ENCODE measurements around the gene TMEM88. TPM values are rescaled to one million over a fixed set of nuclear protein-coding genes. Genes with fewer than 3 reads are reported as not detected.
A peak's percentile ranks its signal among the peaks of the same experiment; 100 is the strongest.

The TMEM88 gene
- total RNA-seq, 1 donor from 2014 or later: 12.0 TPM

DNA sequence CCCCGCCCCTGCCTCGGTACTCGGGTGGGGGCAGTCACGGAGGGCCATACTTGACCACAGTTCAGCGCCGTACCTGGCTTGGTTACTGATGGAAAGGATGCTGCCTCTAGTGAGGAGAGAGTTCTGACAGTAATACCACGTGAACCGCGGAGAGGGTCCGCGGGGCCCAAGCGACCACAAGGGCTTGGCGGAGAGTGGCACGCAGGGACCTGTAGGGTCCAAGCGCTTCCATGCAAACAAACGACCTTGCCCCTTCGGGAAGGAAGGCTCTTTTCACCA lies 11.7 kb upstream of the TMEM88 start:
- no peak for TF ChIP-seq CTCF (IDR thresholded peaks at IDR 0.05)
- no peak for ATAC-seq
- no peaks in the 10 kb centered on the region for H3K27me3 ChIP-seq (ENCODE audit: low read depth)

GRCh38 chr17:7843536-7844291 lies 11.2 kb upstream of the TMEM88 start:
- ATAC-seq (peak; percentile 49 to 75), DNase-seq (peak; percentile 93)
- H3K36me3 ChIP-seq: peaks cover 44% of the 10 kb centered on the region
- intact Hi-C loops (cut with DNase I): no loop called here
- H3K27me3 ChIP-seq (ENCODE audit: low read depth): no peaks in the 10 kb centered on the region
- TF ChIP-seq CTCF (IDR thresholded peaks at IDR 0.05): no peak
- H3K4me3 ChIP-seq: peak overlapping the region; percentile 79
- peak overlapping the region; percentile 99 for H3K27ac ChIP-seq
- no peaks in the 10 kb centered on the region for H3K9me3 ChIP-seq
- H3K4me1 ChIP-seq: peaks cover 40% of the 10 kb centered on the region

More for the DNA sequence above, 11.7 kb upstream of the TMEM88 start:
- no peak for DNase-seq
- H3K4me1 ChIP-seq: peaks cover 42% of the 10 kb centered on the region
- peaks cover 41% of the 10 kb centered on the region for H3K36me3 ChIP-seq
- H3K9me3 ChIP-seq: no peaks in the 10 kb centered on the region
- H3K4me3 ChIP-seq: peak overlapping the region; percentile 79
- H3K27ac ChIP-seq: peak overlapping the region; percentile 99
- intact Hi-C loops (cut with DNase I): no loop called here

- Histone ChIP-seq H3K9me3 (no peaks in the 10 kb centered on the region), H3K27me3 (ENCODE audit: low read depth) (no peaks in the 10 kb centered on the region), H3K36me3 (peaks cover 52% of the 10 kb centered on the region), H3K4me1 (peaks cover 32% of the 10 kb centered on the region), H3K4me3 (peak overlapping the region; percentile 79), H3K27ac (peak overlapping the region; percentile 99)
- TF ChIP-seq CTCF (IDR thresholded peaks at IDR 0.05): no peak
- intact Hi-C loops (cut with DNase I): no loop called here
- DNase-seq (peak; percentile 92), ATAC-seq (peak; percentile 70 to 80)
Measured at GRCh38 chr17:7844292-7845154, 10.3 kb upstream of the TMEM88 start.

DNA sequence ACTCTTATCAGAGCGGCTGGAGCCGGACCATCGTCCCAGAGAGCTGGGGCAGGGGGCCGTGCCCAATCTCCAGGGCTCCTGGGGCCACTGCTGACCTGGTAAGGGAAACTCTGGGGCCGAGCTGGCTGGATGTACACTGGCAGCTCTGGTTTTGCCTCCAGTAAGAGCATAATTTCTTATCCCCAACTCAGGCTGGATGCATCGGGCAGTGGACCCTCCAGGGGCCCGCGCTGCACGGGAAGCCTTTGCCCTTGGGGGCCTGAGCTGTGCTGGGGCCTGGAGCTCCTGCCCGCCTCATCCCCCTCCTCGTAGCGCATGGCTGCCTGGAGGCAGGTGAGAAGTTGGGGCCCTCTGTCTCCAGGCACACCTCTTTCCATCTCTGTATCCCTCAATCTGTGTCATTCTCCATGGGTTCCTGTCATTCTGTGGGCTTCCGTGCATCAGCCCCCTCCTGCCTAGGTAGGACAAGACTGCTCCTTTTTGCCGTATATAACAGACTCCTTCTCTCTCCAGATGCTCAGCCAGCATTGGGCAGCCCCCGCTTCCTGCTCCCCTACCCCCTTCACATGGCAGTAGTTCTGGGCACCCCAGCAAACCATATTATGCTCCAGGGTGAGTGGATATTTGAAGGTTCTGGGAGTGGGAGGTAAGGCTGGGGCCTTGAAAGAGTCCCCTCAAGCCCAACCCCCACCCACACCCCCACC lies 9.4 kb upstream of the TMEM88 start:
- H3K36me3 ChIP-seq: peaks cover 53% of the 10 kb centered on the region

More for the DNA sequence above, 9.4 kb upstream of the TMEM88 start:
- intact Hi-C loops (cut with DNase I): no loop called here
- H3K9me3 ChIP-seq: no peaks in the 10 kb centered on the region
- ATAC-seq: no peak
- peak overlapping the region; percentile 79 for H3K4me3 ChIP-seq
- no peaks in the 10 kb centered on the region for H3K27me3 ChIP-seq (ENCODE audit: low read depth)
- TF ChIP-seq CTCF (IDR thresholded peaks at IDR 0.05): no peak
- H3K27ac ChIP-seq: peak overlapping the region; percentile 99
- peaks cover 22% of the 10 kb centered on the region for H3K4me1 ChIP-seq
- DNase-seq: peak; percentile 44
